H1 (cell line): ENCODE results near the gene LMOD2. TPM values are rescaled to one million over a fixed set of nuclear protein-coding genes. Genes with fewer than 3 reads are reported as not detected.

Experiments used
- ATF2 ChIP-seq: IDR thresholded peaks from 2 replicates; pipeline ENCODE4 v1.6.1; 2012; ENCODE audit warnings: low read length, inconsistent platforms
- BRCA1 ChIP-seq: IDR thresholded peaks from 2 replicates; pipeline ENCODE4 v1.6.1; 2012; ENCODE audit warnings: low read depth, low read length, improper control_type of control experiment
- CHD1 ChIP-seq: IDR thresholded peaks from 2 replicates; pipeline ENCODE4 v1.6.1; 2012; ENCODE audit warnings: low read depth, low read length, improper control_type of control experiment
- NRF1 ChIP-seq: IDR thresholded peaks from 2 replicates; pipeline ENCODE4 v1.6.1; 2011; ENCODE audit warnings: mild to moderate bottlenecking, low read depth, low read length, improper control_type of control experiment
- YY1 ChIP-seq: IDR thresholded peaks from 2 replicates; pipeline ENCODE4 v1.6.1; 2011; ENCODE audit warnings: low read depth, mild to moderate bottlenecking, low read length
- polyA plus RNA-seq, 7 experiments: library from polyadenylated mRNA; depleted of rRNA in 3 of 7; stranded (reverse) in 5 of 7; unstranded in 2 of 7; fragments of >200 nt in 5 of 7; fragments of 200-250 nt in 2 of 7; gene quantifications; 1 replicate in 5 of 7; 2 replicates in 1 of 7; 4 replicates in 1 of 7; pipeline versions ENCODE4 v1.2.1 to v1.2.3, GENCODE V29; 2011 to 2013; ENCODE audit warnings: missing spikeins in 2 of 7, mixed read lengths in 2 of 7
- total RNA-seq: library from RNA; stranded (reverse); fragmentation: NEBNext Ultra II Directional; extraction: Animal tissue kit (Norgen Biotek cat#: 25700); gene quantifications from 2 replicates; pipeline ENCODE4 v1.2.1, GENCODE V29; 2021

LMOD2 gene
- total and polyA plus RNA-seq, 2 of the 8 experiments (the other 6 are each of a cell fraction or from before 2014, with no cell fraction given), result 0.03 to 0.22 TPM

GRCh38 chr7:123666492-123666891 is 10.8 kb downstream of the LMOD2 start (continued):
- TF ChIP-seq ATF2 (no peak), BRCA1 (no peak), NRF1 (no peak), CHD1 (no peak), YY1 (no peak)
